Endothelial cell of umbilical vein (primary cell): Measurements from ENCODE around the gene SLC35F3. TPM values are rescaled to one million over a fixed set of nuclear protein-coding genes. Genes with fewer than 3 reads are reported as not detected.

ENCODE experiments used
- BruUV-seq: library from RNA; stranded (reverse); fragments of 400-500 nt; replicated peaks from 2 replicates; lab custom pipeline; 2021; lab: Mats Ljungman, UMichigan
- CTCF ChIA-PET: fragments of 300-600, 350-600 bp; sonication (Branson Sonifier 250); formaldehyde crosslinking; loops from one replicate; lab custom pipeline; 2021; ENCODE audit warnings: antibody characterized with exemption, inconsistent platforms; lab: Charles Lee
- POLR2A ChIA-PET: fragments of 300-600, 350-600 bp; sonication (Branson Sonifier 250); formaldehyde crosslinking; loops from one replicate; lab custom pipeline; 2021; ENCODE audit warnings: antibody characterized with exemption, inconsistent platforms; lab: Charles Lee
- DNase-seq: peaks from one replicate; pipeline ENCODE4 v3.0.0-alpha.2; 2011; ENCODE audit warnings: low read depth, low spot score
- FAIRE-seq: peaks from 2 replicates; lab custom pipeline; 2011; peaks lifted over from hg19 to GRCh38; lab: Jason Lieb, UNC
- H2AFZ ChIP-seq: 2 replicates; pipeline ENCODE4 v1.6.0; 2012; ENCODE audit warnings: low read depth, low read length, control low read depth, inconsistent platforms
- H3K27ac ChIP-seq: 2 replicates; pipeline ENCODE4 v1.5.1; 2011; ENCODE audit warnings: low read depth, mild to moderate bottlenecking, control low read depth, low read length, moderate library complexity; ENCODE audit not compliant: insufficient read depth
- H3K27me3 ChIP-seq, 2 experiments: 2 replicates each; pipeline versions ENCODE4 v1.6.0 to v1.6.1; 2011; ENCODE audit warnings: low read length in 2 of 2, mixed read lengths in 1 of 2; ENCODE audit not compliant: control insufficient read depth in 2 of 2, insufficient read depth in 2 of 2
- H3K36me3 ChIP-seq, 2 experiments: 2 replicates in 1 of 2; 3 replicates in 1 of 2; pipeline ENCODE4 v1.5.1; 2011; ENCODE audit warnings: low read length in 2 of 2, mild to moderate bottlenecking in 1 of 2, moderate library complexity in 1 of 2; ENCODE audit not compliant: control insufficient read depth in 2 of 2, insufficient read depth in 2 of 2; ENCODE audit errors: extremely low read depth in 1 of 2
- H3K4me1 ChIP-seq: 3 replicates; pipeline ENCODE4 v1.5.1; 2011; ENCODE audit warnings: mild to moderate bottlenecking, low read length; ENCODE audit not compliant: control insufficient read depth, insufficient read depth; ENCODE audit errors: extremely low read depth
- H3K4me2 ChIP-seq: 2 replicates; pipeline ENCODE4 v1.6.1; 2011; ENCODE audit warnings: low read length, control low read depth, mixed read lengths; ENCODE audit not compliant: insufficient read depth
- H3K4me3 ChIP-seq, 3 experiments: fragments of 200-600 bp in 1 of 3; sonication (generic), shearing (Covaris generic) in 1 of 3; replicated peaks in 1 of 3; 2 replicates each; pipeline ENCODE4 v1.5.1; 2011 to 2016; ENCODE audit warnings: control low read depth in 3 of 3, low read length in 3 of 3, mild to moderate bottlenecking in 2 of 3, inconsistent platforms in 1 of 3, low read depth in 1 of 3, moderate library complexity in 1 of 3; ENCODE audit not compliant: insufficient read depth in 1 of 3
- H3K79me2 ChIP-seq: 2 replicates; pipeline ENCODE4 v1.6.0; 2012; ENCODE audit warnings: low read length, inconsistent platforms; ENCODE audit not compliant: control insufficient read depth, insufficient read depth
- H3K9ac ChIP-seq: replicated peaks from 2 replicates; pipeline ENCODE3; 2011; ENCODE audit warnings: low read length, control low read depth; ENCODE audit not compliant: insufficient read depth; ENCODE audit errors: extremely low read depth
- H3K9me1 ChIP-seq: replicated peaks from 3 replicates; pipeline ENCODE4 v1.6.0; 2011; ENCODE audit warnings: mild to moderate bottlenecking, low read length; ENCODE audit not compliant: control insufficient read depth, insufficient read depth; ENCODE audit errors: extremely low read depth
- H3K9me3 ChIP-seq: replicated peaks from 2 replicates; pipeline ENCODE4 v1.5.1; 2012; ENCODE audit warnings: low read length, inconsistent platforms; ENCODE audit not compliant: control insufficient read depth, insufficient read depth
- H4K20me1 ChIP-seq: replicated peaks from 2 replicates; pipeline ENCODE3; 2011; ENCODE audit warnings: mild to moderate bottlenecking, low read length; ENCODE audit not compliant: control insufficient read depth, insufficient read depth; ENCODE audit errors: extremely low read depth
- CTCF ChIP-seq, 2 donors: IDR thresholded peaks; 1 replicate in 1 of 2; 2 replicates in 1 of 2; pipeline ENCODE4 v1.5.1; 2011; ENCODE audit warnings: low read length in 2 of 2, mild to moderate bottlenecking in 2 of 2, moderate library complexity in 2 of 2, control low read depth in 1 of 2, inconsistent platforms in 1 of 2, low read depth in 1 of 2; ENCODE audit not compliant: insufficient read depth in 1 of 2; ENCODE audit errors: extremely low read depth in 1 of 2
- GATA2 ChIP-seq: IDR thresholded peaks from 2 replicates; pipeline ENCODE4 v1.7.0; 2011; ENCODE audit warnings: low read depth, mild to moderate bottlenecking, moderate library complexity, mixed read lengths, low read length; ENCODE audit not compliant: insufficient read length, insufficient read depth
- JUN ChIP-seq: IDR thresholded peaks from 2 replicates; pipeline ENCODE4 v1.6.1; 2011; ENCODE audit warnings: borderline replicate concordance, low read depth; ENCODE audit not compliant: insufficient read length, insufficient read depth
- MAX ChIP-seq: IDR thresholded peaks from 2 replicates; pipeline ENCODE4 v1.6.1; 2011; ENCODE audit not compliant: insufficient read depth, insufficient read length
- MYC ChIP-seq: IDR thresholded peaks from one replicate; pipeline ENCODE4 v1.6.1; 2011; ENCODE audit warnings: mild to moderate bottlenecking, low read depth, low read length
- POLR2AphosphoS5 ChIP-seq: IDR thresholded peaks from 2 replicates; pipeline ENCODE4 v1.6.1; 2012; ENCODE audit warnings: low read depth, mild to moderate bottlenecking, control low read depth, low read length, moderate library complexity; ENCODE audit not compliant: insufficient read depth
- dilution Hi-C: fragments of 300-500 bp; cut with MboI; formaldehyde crosslinking; loops from one replicate; pipeline ENCODE4 v1.15.0; 2019; ENCODE audit warnings: low sequenced_read_pairs; ENCODE audit not compliant: extremely low pct_ligation_motif_present
- intact Hi-C: fragments of 100-400 bp; cut with micrococcal nuclease; formaldehyde crosslinking; loops from one replicate; pipeline ENCODE4 v1.10.0; 2022
- polyA plus RNA-seq, 4 experiments: library from polyadenylated mRNA; depleted of rRNA in 3 of 4; stranded (reverse) in 3 of 4; unstranded in 1 of 4; fragments of >200 nt; gene quantifications; 2 replicates each; pipeline versions ENCODE4 v1.2.1 to v1.2.3, GENCODE V29; 2011 to 2012; ENCODE audit warnings: missing spikeins in 1 of 4
- total RNA-seq: library from RNA; stranded (reverse); gene quantifications from 2 replicates; pipeline ENCODE4 v1.2.3, GENCODE V29; 2021

Gene SLC35F3
- total and polyA plus RNA-seq, 2 donors (not counting 3 experiments of a cell fraction or from before 2014, with no cell fraction given) = not detected

GRCh38 chr1:234345237-234345636, 440.8 kb downstream of the SLC35F3 start:
- H4K20me1 ChIP-seq = no peaks in the 10 kb centered on the region
- no TSS peak for BruUV-seq
- no peaks in the 10 kb centered on the region for H3K4me1 ChIP-seq
- intact Hi-C loops = no loop called here
- dilution Hi-C loops = no loop called here
- H3K9ac ChIP-seq = no peak overlapping the region
- H3K4me3 ChIP-seq = no peak overlapping the region
- H2AFZ ChIP-seq = no peak overlapping the region
- H3K27me3 ChIP-seq = peaks cover 6 to 8% of the 10 kb centered on the region in 2 experiments
- FAIRE-seq (no peak), DNase-seq (no peak)
- POLR2A ChIA-PET = no interaction called here
- CTCF ChIA-PET = interaction anchor here (2.0 kb wide), 1 partner anchor 35 kb away, joined by 7 read pairs; no protein-coding TSS in a partner anchor
- no peaks in the 10 kb centered on the region for H3K9me3 ChIP-seq
- H3K36me3 ChIP-seq = no peaks in the 10 kb centered on the region
- no peaks in the 10 kb centered on the region for H3K9me1 ChIP-seq
- TF ChIP-seq JUN (no peak), MYC (no peak)
- H3K79me2 ChIP-seq = no peaks in the 10 kb centered on the region
- no peak overlapping the region for H3K4me2 ChIP-seq
- H3K27ac ChIP-seq = no peak overlapping the region

GRCh38 chr1:234348964-234349363, 444.5 kb downstream of the SLC35F3 start:
- TF ChIP-seq CTCF (IDR thresholded peaks at IDR 0.05; ENCODE audit: extremely low read depth in 1 of 2, insufficient read depth in 1 of 2, low read depth in 1 of 2, low read length in 2 of 2) (no peak), MYC (no peak), GATA2 (no peak), JUN (no peak), POLR2AphosphoS5 (no peak), MAX (no peak)
- BruUV-seq = no TSS peak
- H3K4me2 ChIP-seq = no peak overlapping the region
- H3K9me3 ChIP-seq = no peaks in the 10 kb centered on the region
- CTCF ChIA-PET = no interaction called here
- no peak overlapping the region for H3K9ac ChIP-seq
- dilution Hi-C loops = no loop called here
- no peaks in the 10 kb centered on the region for H3K9me1 ChIP-seq
- no peak for DNase-seq
- no peak overlapping the region for H3K27ac ChIP-seq
- no peaks in the 10 kb centered on the region for H3K79me2 ChIP-seq
- POLR2A ChIA-PET = no interaction called here
- no peak for FAIRE-seq
- H3K27me3 ChIP-seq = peaks cover 6 to 20% of the 10 kb centered on the region in 2 experiments
- H3K36me3 ChIP-seq = no peaks in the 10 kb centered on the region
- no peak overlapping the region for H2AFZ ChIP-seq
- H3K4me1 ChIP-seq = no peaks in the 10 kb centered on the region
- intact Hi-C loops = no loop called here
- no peaks in the 10 kb centered on the region for H4K20me1 ChIP-seq
- no peak overlapping the region for H3K4me3 ChIP-seq
